ENCODE data around the gene LRRFIP1. TPM values are rescaled to one million over a fixed set of nuclear protein-coding genes. Genes with fewer than 3 reads are reported as not detected.
"Not testable (repeated sequence)": the region's sequence is repeated elsewhere in the genome, so short reads cannot be mapped to it uniquely, and the experiment has no call there.

LRRFIP1 gene
- total RNA-seq, 3 donors from 2014 or later (not counting 1 experiment from before 2014, with no cell fraction given): 163 to 207 (median 188) TPM

DNA sequence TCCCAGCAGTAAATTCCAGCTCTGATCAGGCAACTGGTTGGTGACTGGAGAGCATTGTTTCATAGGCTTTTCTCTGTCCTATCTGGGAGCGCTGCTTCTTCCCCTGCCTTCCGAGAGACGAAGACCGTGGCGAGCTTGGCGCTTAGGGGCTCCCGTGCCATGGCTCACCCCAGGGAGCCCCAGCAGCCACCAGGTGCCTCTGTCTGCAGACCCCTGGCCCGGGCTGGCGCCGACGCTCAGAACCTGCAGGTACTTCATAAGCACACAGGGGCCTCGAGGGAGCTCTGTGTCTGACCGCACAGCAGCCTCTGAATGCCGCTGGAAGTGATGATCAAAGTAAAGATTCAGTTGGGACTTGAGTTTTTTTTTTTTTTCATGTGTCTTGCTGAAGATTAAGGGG is 152.1 kb downstream of the LRRFIP1 start:
- DNase-seq: no peak
- Histone ChIP-seq H3K9me3 (ENCODE audit: control insufficient read depth, insufficient read depth, low read length) (no peaks in the 10 kb centered on the region), H3K4me1 (ENCODE audit: control insufficient read depth, insufficient read depth, low read length) (no peaks in the 10 kb centered on the region), H3K4me3 (ENCODE audit: low read length) (no peak overlapping the region), H3K27ac (ENCODE audit: low read length) (no peak overlapping the region), H3K36me3 (ENCODE audit: control insufficient read depth, insufficient read depth, low read length) (peaks cover 64% of the 10 kb centered on the region), H3K27me3 (ENCODE audit: control insufficient read depth, insufficient read depth, low read length) (no peaks in the 10 kb centered on the region)
- H3K9me3 Mint-ChIP-seq: no peaks in the 10 kb centered on the region
- H3K4me3 Mint-ChIP-seq: no peak overlapping the region
- H3K27me3 Mint-ChIP-seq (ENCODE audit: low read depth in 2 of 2): no peaks in the 10 kb centered on the region
- intact Hi-C loops (cut with micrococcal nuclease): no loop called here
- no peak for ATAC-seq
- WGBS (ENCODE audit: insufficient coverage): 96% methylated on average over 14 of the region's 14 CpGs
- TF ChIP-seq, protein P1, sequence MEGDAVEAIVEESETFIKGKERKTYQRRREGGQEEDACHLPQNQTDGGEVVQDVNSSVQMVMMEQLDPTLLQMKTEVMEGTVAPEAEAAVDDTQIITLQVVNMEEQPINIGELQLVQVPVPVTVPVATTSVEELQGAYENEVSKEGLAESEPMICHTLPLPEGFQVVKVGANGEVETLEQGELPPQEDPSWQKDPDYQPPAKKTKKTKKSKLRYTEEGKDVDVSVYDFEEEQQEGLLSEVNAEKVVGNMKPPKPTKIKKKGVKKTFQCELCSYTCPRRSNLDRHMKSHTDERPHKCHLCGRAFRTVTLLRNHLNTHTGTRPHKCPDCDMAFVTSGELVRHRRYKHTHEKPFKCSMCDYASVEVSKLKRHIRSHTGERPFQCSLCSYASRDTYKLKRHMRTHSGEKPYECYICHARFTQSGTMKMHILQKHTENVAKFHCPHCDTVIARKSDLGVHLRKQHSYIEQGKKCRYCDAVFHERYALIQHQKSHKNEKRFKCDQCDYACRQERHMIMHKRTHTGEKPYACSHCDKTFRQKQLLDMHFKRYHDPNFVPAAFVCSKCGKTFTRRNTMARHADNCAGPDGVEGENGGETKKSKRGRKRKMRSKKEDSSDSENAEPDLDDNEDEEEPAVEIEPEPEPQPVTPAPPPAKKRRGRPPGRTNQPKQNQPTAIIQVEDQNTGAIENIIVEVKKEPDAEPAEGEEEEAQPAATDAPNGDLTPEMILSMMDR (IDR thresholded peaks at IDR 0.05): no peak
- no peak overlapping the region for H3K27ac Mint-ChIP-seq
- peaks cover 6 to 11% of the 10 kb centered on the region in 2 donors for H3K4me1 Mint-ChIP-seq
- peaks cover 27% of the 10 kb centered on the region for H3K36me3 Mint-ChIP-seq

DNA sequence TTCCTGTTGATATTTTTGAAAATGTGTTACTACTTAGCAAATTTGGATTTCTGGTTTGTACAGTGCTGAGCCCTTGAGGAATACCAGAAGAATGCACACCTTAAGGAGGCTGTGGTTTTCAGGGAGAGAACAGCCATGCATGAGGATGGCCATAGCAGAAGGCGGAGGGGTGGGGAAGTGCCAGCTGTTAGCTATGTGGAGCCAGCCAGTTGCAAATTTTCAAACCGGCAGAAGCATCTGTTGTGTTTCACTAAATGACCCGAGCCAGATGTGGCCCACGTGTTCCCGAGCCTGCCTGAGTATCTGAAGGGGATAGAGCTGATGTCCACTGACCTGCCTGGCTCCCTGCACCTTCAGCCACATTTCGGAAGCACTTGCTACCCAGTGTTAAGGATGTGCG is 154.8 kb downstream of the LRRFIP1 start:
- H3K9me3 ChIP-seq (ENCODE audit: control insufficient read depth, insufficient read depth, low read length): peaks cover 10% of the 10 kb centered on the region
- Mint-ChIP-seq H3K4me3 (no peak overlapping the region), H3K4me1 (no peaks in the 10 kb centered on the region), H3K27ac (no peak overlapping the region), H3K27me3 (ENCODE audit: low read depth in 2 of 2) (no peaks in the 10 kb centered on the region), H3K9me3 (no peaks in the 10 kb centered on the region), H3K36me3 (peaks cover 21% of the 10 kb centered on the region)
- DNase-seq: no peak
- TF ChIP-seq, protein P1 (IDR thresholded peaks at IDR 0.05): no peak
- intact Hi-C loops (cut with micrococcal nuclease): no loop called here
- no peak for ATAC-seq
- H3K27ac ChIP-seq (ENCODE audit: low read length): no peak overlapping the region
- WGBS (ENCODE audit: insufficient coverage): 92% methylated on average over 7 of the region's 7 CpGs
- H3K4me1 ChIP-seq (ENCODE audit: control insufficient read depth, insufficient read depth, low read length): no peaks in the 10 kb centered on the region
- peaks cover 48% of the 10 kb centered on the region for H3K36me3 ChIP-seq (ENCODE audit: control insufficient read depth, insufficient read depth, low read length)
- H3K4me3 ChIP-seq (ENCODE audit: low read length): no peak overlapping the region
- H3K27me3 ChIP-seq (ENCODE audit: control insufficient read depth, insufficient read depth, low read length): no peaks in the 10 kb centered on the region

DNA sequence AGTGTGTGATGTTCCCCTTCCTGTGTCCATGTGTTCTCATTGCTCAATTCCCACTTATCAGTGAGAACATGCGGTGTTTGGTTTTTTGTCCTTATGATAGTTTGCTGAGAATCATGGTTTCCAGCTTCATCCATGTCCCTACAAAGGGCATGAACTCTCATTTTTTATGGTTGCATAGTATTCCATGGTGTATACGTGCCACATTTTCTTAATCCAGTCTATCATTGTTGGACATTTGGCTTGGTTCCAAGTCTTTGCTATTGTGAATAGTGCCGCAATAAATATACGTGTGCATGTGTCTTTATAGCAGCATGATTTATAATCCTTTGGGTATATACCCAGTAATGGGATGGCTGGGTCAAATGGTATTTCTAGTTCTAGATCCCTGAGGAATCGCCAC is 156.3 kb downstream of the LRRFIP1 start:
- H3K4me3 ChIP-seq (ENCODE audit: low read length); H3K4me1 Mint-ChIP-seq; DNase-seq; H3K4me3 Mint-ChIP-seq; intact Hi-C loops (cut with micrococcal nuclease); H3K27ac Mint-ChIP-seq; H3K27me3 ChIP-seq (ENCODE audit: control insufficient read depth, insufficient read depth, low read length); ATAC-seq; H3K9me3 Mint-ChIP-seq; H3K4me1 ChIP-seq (ENCODE audit: control insufficient read depth, insufficient read depth, low read length); H3K27me3 Mint-ChIP-seq (ENCODE audit: low read depth in 2 of 2); H3K27ac ChIP-seq (ENCODE audit: low read length): not testable (repeated sequence)
- H3K36me3 ChIP-seq (ENCODE audit: control insufficient read depth, insufficient read depth, low read length): peaks cover 34% of the 10 kb centered on the region
- WGBS (ENCODE audit: insufficient coverage): no CpG with 5 or more reads among the region's 5 CpGs
- H3K36me3 Mint-ChIP-seq: peaks cover 21% of the 10 kb centered on the region
- peaks cover 11% of the 10 kb centered on the region for H3K9me3 ChIP-seq (ENCODE audit: control insufficient read depth, insufficient read depth, low read length)

DNA sequence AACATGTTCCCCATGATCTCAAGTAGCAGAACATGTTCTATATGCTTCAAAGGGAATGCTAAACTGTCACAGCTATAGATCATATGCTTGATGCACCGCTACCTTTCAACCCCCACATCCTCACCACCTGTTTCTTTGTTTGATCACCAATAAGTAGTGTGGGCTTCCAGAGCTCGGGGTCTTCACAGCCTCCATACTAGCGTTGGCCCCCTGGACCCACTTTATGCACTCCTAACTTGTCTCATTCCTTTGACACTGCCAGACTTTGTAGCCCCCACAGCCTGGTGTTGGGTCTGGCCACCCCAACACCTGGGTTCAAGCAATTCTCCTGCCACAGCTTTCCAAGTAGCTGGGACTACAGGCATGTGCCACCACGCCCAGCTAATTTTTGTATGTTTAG is 159.5 kb downstream of the LRRFIP1 start:
- Mint-ChIP-seq H3K9me3 (no peaks in the 10 kb centered on the region), H3K27ac (no peak overlapping the region), H3K4me1 (peaks cover 0 to 4% of the 10 kb centered on the region in 2 donors), H3K4me3 (no peak overlapping the region), H3K27me3 (ENCODE audit: low read depth in 2 of 2) (no peaks in the 10 kb centered on the region), H3K36me3 (peaks cover 3% of the 10 kb centered on the region)
- Histone ChIP-seq H3K36me3 (ENCODE audit: control insufficient read depth, insufficient read depth, low read length) (peaks cover 6% of the 10 kb centered on the region), H3K4me3 (ENCODE audit: low read length) (no peak overlapping the region), H3K9me3 (ENCODE audit: control insufficient read depth, insufficient read depth, low read length) (peaks cover 11% of the 10 kb centered on the region), H3K4me1 (ENCODE audit: control insufficient read depth, insufficient read depth, low read length) (no peaks in the 10 kb centered on the region), H3K27ac (ENCODE audit: low read length) (no peak overlapping the region), H3K27me3 (ENCODE audit: control insufficient read depth, insufficient read depth, low read length) (no peaks in the 10 kb centered on the region)
- TF ChIP-seq, protein P1 (IDR thresholded peaks at IDR 0.05): no peak
- DNase-seq (no peak), ATAC-seq (no peak)
- WGBS (ENCODE audit: insufficient coverage): 96% methylated on average over 4 of the region's 4 CpGs
- intact Hi-C loops (cut with micrococcal nuclease): no loop called here
